AG08396 (cell line): Measurements from ENCODE around the gene ARHGAP28.

ENCODE experiments used
- DNase-seq: peaks from one replicate; pipeline ENCODE4 v3.0.0; 2012; ENCODE audit warnings: low spot score, mixed read lengths

Gene ARHGAP28

GRCh38 chr18:6962571-6963451 is 233.3 kb downstream of the ARHGAP28 start:
- no peak for DNase-seq

GRCh38 chr18:6963452-6964097 is 234.1 kb downstream of the ARHGAP28 start:
- DNase-seq = no peak
